BLaER1 (cell line): ENCODE measurements around the gene NAV2.

Experiments used
- H3K27ac ChIP-seq: shearing (Covaris generic); formaldehyde crosslinking; 2 replicates; pipeline ENCODE4 v1.8.1; 2022
- H3K27me3 ChIP-seq: shearing (Covaris generic); formaldehyde crosslinking; 2 replicates; pipeline ENCODE4 v1.8.1; 2022
- H3K36me3 ChIP-seq: shearing (Covaris generic); formaldehyde crosslinking; 2 replicates; pipeline ENCODE4 v1.8.1; 2022
- H3K4me1 ChIP-seq: shearing (Covaris generic); formaldehyde crosslinking; 2 replicates; pipeline ENCODE4 v1.8.1; 2022
- H3K4me2 ChIP-seq: shearing (Covaris generic); formaldehyde crosslinking; 2 replicates; pipeline ENCODE4 v1.8.1; 2022
- H3K4me3 ChIP-seq: shearing (Covaris generic); formaldehyde crosslinking; 2 replicates; pipeline ENCODE4 v1.8.1; 2022
- H3K9ac ChIP-seq: shearing (Covaris generic); formaldehyde crosslinking; 2 replicates; pipeline ENCODE4 v1.8.1; 2022
- H3K9me3 ChIP-seq: shearing (Covaris generic); formaldehyde crosslinking; 2 replicates; pipeline ENCODE4 v1.8.1; 2022
- H4K20me1 ChIP-seq: shearing (Covaris generic); formaldehyde crosslinking; 2 replicates; pipeline ENCODE4 v1.8.1; 2022
- Cebpa-rat ChIP-seq: shearing (Covaris generic); IDR thresholded peaks from 2 replicates; pipeline ENCODE4 v1.8.1; 2022

The NAV2 gene

GRCh38 chr11:19697721-19698121 lies 14.9 kb upstream of the NAV2 start:
- TF ChIP-seq Cebpa-rat, result no peak
- Histone ChIP-seq H3K27me3 (no peaks in the 10 kb centered on the region), H3K9me3 (no peaks in the 10 kb centered on the region), H3K9ac (no peak overlapping the region), H3K27ac (no peak overlapping the region), H3K36me3 (no peaks in the 10 kb centered on the region), H3K4me1 (no peaks in the 10 kb centered on the region), H4K20me1 (no peaks in the 10 kb centered on the region), H3K4me3 (no peak overlapping the region), H3K4me2 (no peak overlapping the region)

- Histone ChIP-seq H3K9me3 (no peaks in the 10 kb centered on the region), H3K27ac (no peak overlapping the region), H3K36me3 (no peaks in the 10 kb centered on the region), H3K27me3 (no peaks in the 10 kb centered on the region), H4K20me1 (no peaks in the 10 kb centered on the region), H3K9ac (no peak overlapping the region), H3K4me2 (no peak overlapping the region), H3K4me3 (no peak overlapping the region), H3K4me1 (no peaks in the 10 kb centered on the region)
- TF ChIP-seq Cebpa-rat, result no peak
Measured at GRCh38 chr11:19698493-19699292, 13.9 kb upstream of the NAV2 start.

GRCh38 chr11:19701421-19701820 lies 11.2 kb upstream of the NAV2 start:
- no peaks in the 10 kb centered on the region for H4K20me1 ChIP-seq
- H3K36me3 ChIP-seq, result no peaks in the 10 kb centered on the region
- H3K9me3 ChIP-seq, result no peaks in the 10 kb centered on the region
- no peak overlapping the region for H3K4me3 ChIP-seq
- no peak overlapping the region for H3K27ac ChIP-seq
- TF ChIP-seq Cebpa-rat, result no peak
- no peaks in the 10 kb centered on the region for H3K4me1 ChIP-seq
- H3K27me3 ChIP-seq, result no peaks in the 10 kb centered on the region
- H3K9ac ChIP-seq, result no peak overlapping the region
- no peak overlapping the region for H3K4me2 ChIP-seq

- H3K4me2 ChIP-seq, result no peak overlapping the region
- no peaks in the 10 kb centered on the region for H3K27me3 ChIP-seq
- no peaks in the 10 kb centered on the region for H3K4me1 ChIP-seq
- H3K9ac ChIP-seq, result no peak overlapping the region
- no peaks in the 10 kb centered on the region for H4K20me1 ChIP-seq
- no peak for TF ChIP-seq Cebpa-rat
- no peaks in the 10 kb centered on the region for H3K9me3 ChIP-seq
- no peaks in the 10 kb centered on the region for H3K36me3 ChIP-seq
- H3K4me3 ChIP-seq, result no peak overlapping the region
- no peak overlapping the region for H3K27ac ChIP-seq
Measured at GRCh38 chr11:19702620-19703019, 10.0 kb upstream of the NAV2 start.

GRCh38 chr11:19703211-19703610 lies 9.4 kb upstream of the NAV2 start:
- H3K27ac ChIP-seq, result no peak overlapping the region
- no peaks in the 10 kb centered on the region for H4K20me1 ChIP-seq
- no peaks in the 10 kb centered on the region for H3K27me3 ChIP-seq
- no peaks in the 10 kb centered on the region for H3K36me3 ChIP-seq
- TF ChIP-seq Cebpa-rat, result no peak
- no peak overlapping the region for H3K4me2 ChIP-seq
- no peak overlapping the region for H3K9ac ChIP-seq
- no peaks in the 10 kb centered on the region for H3K9me3 ChIP-seq
- no peaks in the 10 kb centered on the region for H3K4me1 ChIP-seq
- no peak overlapping the region for H3K4me3 ChIP-seq

- Histone ChIP-seq H4K20me1 (no peaks in the 10 kb centered on the region), H3K9me3 (no peaks in the 10 kb centered on the region), H3K4me2 (no peak overlapping the region), H3K9ac (no peak overlapping the region), H3K36me3 (no peaks in the 10 kb centered on the region), H3K27ac (no peak overlapping the region), H3K27me3 (no peaks in the 10 kb centered on the region), H3K4me1 (no peaks in the 10 kb centered on the region), H3K4me3 (no peak overlapping the region)
- no peak for TF ChIP-seq Cebpa-rat
Measured at GRCh38 chr11:19704213-19704612, 8.4 kb upstream of the NAV2 start.

- Histone ChIP-seq H3K4me1 (no peaks in the 10 kb centered on the region), H3K9ac (no peak overlapping the region), H3K4me2 (no peak overlapping the region), H3K36me3 (no peaks in the 10 kb centered on the region), H3K27ac (no peak overlapping the region), H3K9me3 (no peaks in the 10 kb centered on the region), H3K4me3 (no peak overlapping the region), H3K27me3 (no peaks in the 10 kb centered on the region), H4K20me1 (no peaks in the 10 kb centered on the region)
- TF ChIP-seq Cebpa-rat, result no peak
Measured at GRCh38 chr11:19705936-19706335, 6.7 kb upstream of the NAV2 start.

GRCh38 chr11:19711911-19712280 lies 741 bp upstream of the NAV2 start:
- peak overlapping the region; percentile 84 for H3K9ac ChIP-seq
- H3K9me3 ChIP-seq, result no peaks in the 10 kb centered on the region
- peak overlapping the region; percentile 75 for H3K4me3 ChIP-seq
- H3K27me3 ChIP-seq, result peaks cover 41% of the 10 kb centered on the region
- H3K36me3 ChIP-seq, result no peaks in the 10 kb centered on the region
- TF ChIP-seq Cebpa-rat, result no peak
- peaks cover 23% of the 10 kb centered on the region for H3K4me1 ChIP-seq
- peaks cover 15% of the 10 kb centered on the region; the same call in 1 of the 2 replicates for H4K20me1 ChIP-seq
- H3K4me2 ChIP-seq, result peak overlapping the region; percentile 99
- peak overlapping the region; percentile 92 for H3K27ac ChIP-seq

- H3K4me1 ChIP-seq, result peaks cover 39% of the 10 kb centered on the region
- no peaks in the 10 kb centered on the region for H3K36me3 ChIP-seq
- peak overlapping the region; percentile 75 for H3K4me3 ChIP-seq
- no peak overlapping the region for H3K27ac ChIP-seq
- H3K9me3 ChIP-seq, result no peaks in the 10 kb centered on the region
- H3K9ac ChIP-seq, result peak overlapping the region; percentile 84; the same call in 1 of the 2 replicates
- peaks cover 44% of the 10 kb centered on the region for H3K27me3 ChIP-seq
- H3K4me2 ChIP-seq, result peak overlapping the region; percentile 99
- no peak for TF ChIP-seq Cebpa-rat
- peaks cover 15% of the 10 kb centered on the region; the same call in 1 of the 2 replicates for H4K20me1 ChIP-seq
Measured at GRCh38 chr11:19713196-19714021, 772 bp downstream of the NAV2 start.

- Histone ChIP-seq H3K27ac (no peak overlapping the region), H3K4me3 (no peak overlapping the region), H3K4me2 (peak overlapping the region; percentile 99; the same call in 1 of the 2 replicates), H3K27me3 (peaks cover 44% of the 10 kb centered on the region), H3K36me3 (no peaks in the 10 kb centered on the region), H3K9me3 (no peaks in the 10 kb centered on the region), H3K9ac (no peak overlapping the region), H4K20me1 (peaks cover 15% of the 10 kb centered on the region; the same call in 1 of the 2 replicates), H3K4me1 (peaks cover 41% of the 10 kb centered on the region)
- no peak for TF ChIP-seq Cebpa-rat
Measured at GRCh38 chr11:19714022-19714386, 1.4 kb downstream of the NAV2 start.
